Ectodermal cell (in vitro differentiated cells): ENCODE results near the gene SLC1A4.
"Not testable (repeated sequence)": the region's sequence is repeated elsewhere in the genome, so short reads cannot be mapped to it uniquely, and the experiment has no call there.

Source experiments
- H3K27ac ChIP-seq: 2 replicates; pipeline ENCODE4 v1.7.0; 2013; ENCODE audit warnings: mild to moderate bottlenecking, low read depth, low read length; ENCODE audit not compliant: insufficient read depth, poor library complexity, severe bottlenecking
- H3K27me3 ChIP-seq: 2 replicates; pipeline ENCODE4 v1.7.0; 2013; ENCODE audit warnings: mild to moderate bottlenecking, low read length; ENCODE audit not compliant: insufficient read depth, control insufficient read depth, poor library complexity, severe bottlenecking
- H3K36me3 ChIP-seq: one replicate; pipeline ENCODE4 v1.7.0; 2013; ENCODE audit warnings: low read length; ENCODE audit not compliant: control insufficient read depth, insufficient read depth
- H3K4me1 ChIP-seq: one replicate; pipeline ENCODE4 v1.7.0; 2013; ENCODE audit warnings: low read length; ENCODE audit not compliant: control insufficient read depth, insufficient read depth
- H3K4me3 ChIP-seq: 2 replicates; pipeline ENCODE4 v1.7.0; 2013; ENCODE audit warnings: low read depth, low read length, control low read depth; ENCODE audit not compliant: insufficient read depth
- H3K9me3 ChIP-seq: 2 replicates; pipeline ENCODE4 v1.7.0; 2013; ENCODE audit warnings: mild to moderate bottlenecking, low read length, moderate library complexity; ENCODE audit not compliant: control insufficient read depth
- WGBS, 2 experiments: methylation state at CpG; one replicate each; pipeline ENCODE4 v1.1.7; 2013; ENCODE audit warnings: missing lambda C conversion rate in 2 of 2; 5-methylcytosine and 5-hydroxymethylcytosine counted together

Gene SLC1A4

DNA sequence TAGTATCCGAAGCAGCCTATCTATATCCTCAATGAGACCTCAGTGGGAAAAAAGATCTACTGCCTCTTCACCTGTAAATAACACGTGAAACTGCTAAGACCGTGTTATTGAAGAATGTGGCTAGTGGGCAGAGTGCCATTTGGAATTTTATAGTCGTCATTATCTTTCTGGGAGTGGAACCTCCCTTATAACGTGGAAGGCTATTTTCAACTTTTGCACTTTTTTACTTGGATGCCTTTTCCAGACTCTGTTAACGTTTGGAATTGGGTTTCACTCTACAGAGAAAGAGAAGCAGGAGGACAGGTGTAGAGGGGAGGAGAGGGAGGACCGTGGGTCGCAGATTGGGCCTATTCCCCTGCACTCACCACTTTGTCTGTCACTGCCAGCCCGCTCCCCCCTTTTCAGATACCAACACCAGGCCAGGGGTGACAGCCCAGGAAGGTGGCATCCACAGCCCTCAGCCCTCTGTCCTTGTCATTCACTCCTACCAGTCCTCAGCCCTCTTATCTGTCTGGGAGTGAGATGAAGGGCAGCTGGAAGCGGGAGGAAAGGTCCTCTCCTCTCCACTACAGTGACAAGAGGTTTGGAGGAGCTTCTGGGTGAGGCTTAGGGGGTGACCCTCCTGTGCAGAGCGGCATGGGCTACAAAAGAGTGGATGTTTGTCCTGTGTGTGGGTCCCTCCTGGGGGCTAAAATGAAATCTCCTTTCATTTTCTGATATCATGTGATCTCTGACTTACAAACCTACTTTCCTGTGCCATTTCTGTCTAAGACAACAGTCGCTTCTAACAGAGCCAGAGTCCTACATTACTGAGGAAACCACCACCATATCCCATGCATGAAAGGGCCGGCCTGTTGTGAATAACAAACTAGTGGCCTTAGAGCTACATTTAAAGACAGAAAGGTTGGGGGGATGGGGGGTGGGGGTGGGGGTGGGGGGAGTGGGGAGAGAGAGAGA, 43.1 kb downstream of the SLC1A4 start:
- Histone ChIP-seq H3K27ac (no peak overlapping the region), H3K4me3 (no peak overlapping the region), H3K9me3 (no peaks in the 10 kb centered on the region), H3K36me3 (no peaks in the 10 kb centered on the region), H3K4me1 (no peaks in the 10 kb centered on the region), H3K27me3 (no peaks in the 10 kb centered on the region)
- 78% methylated on average over 10 to 13 of the region's 13 CpGs for WGBS, 2 experiments

DNA sequence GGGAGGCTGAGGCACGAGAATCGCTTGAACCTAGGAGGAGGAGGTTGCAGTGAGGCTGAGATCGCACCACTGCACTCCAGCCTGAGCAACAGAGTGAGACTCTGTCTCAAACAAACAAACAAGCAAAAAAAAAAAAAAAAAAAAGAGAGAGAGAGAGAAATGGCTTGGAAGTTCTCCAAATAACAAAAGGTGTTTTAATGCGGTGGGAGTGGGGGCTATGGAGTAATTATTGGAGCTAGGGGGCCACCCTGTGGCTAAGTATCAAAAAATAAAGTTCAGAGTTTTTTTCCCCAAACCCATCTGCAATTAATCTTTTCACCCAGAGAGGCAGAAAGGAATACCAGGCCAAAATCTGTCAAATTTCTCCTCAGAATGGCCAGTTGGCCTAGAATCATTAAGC, 44.0 kb downstream of the SLC1A4 start:
- Histone ChIP-seq H3K27ac (no peak overlapping the region), H3K36me3 (no peaks in the 10 kb centered on the region), H3K27me3 (no peaks in the 10 kb centered on the region), H3K9me3 (no peaks in the 10 kb centered on the region), H3K4me1 (no peaks in the 10 kb centered on the region), H3K4me3 (no peak overlapping the region)
- 81 to 92% methylated on average over 4 of the region's 4 CpGs for WGBS, 2 experiments

DNA sequence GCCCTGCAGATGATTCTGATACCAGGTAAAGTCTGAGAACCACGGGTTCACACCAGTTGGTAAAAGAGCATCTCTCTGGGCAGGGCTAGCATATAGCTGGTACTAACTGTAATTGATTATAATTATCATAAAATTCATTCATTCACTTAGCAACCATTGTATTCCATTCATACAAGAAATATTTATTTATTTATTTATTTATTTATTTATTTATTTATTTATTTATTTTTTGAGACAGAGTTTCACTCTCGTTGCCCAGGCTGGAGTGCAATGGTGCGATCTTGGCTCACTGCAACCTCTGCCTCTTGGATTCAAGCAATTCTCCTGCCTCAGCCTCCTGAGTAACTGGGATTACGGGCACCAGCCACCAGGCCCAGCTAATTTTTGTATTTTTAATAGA, 44.5 kb downstream of the SLC1A4 start:
- H3K4me3 ChIP-seq, H3K4me1 ChIP-seq, H3K27ac ChIP-seq, H3K36me3 ChIP-seq, H3K27me3 ChIP-seq, H3K9me3 ChIP-seq: not testable (repeated sequence)
- 94% methylated on average over 4 of the region's 4 CpGs for WGBS, 2 experiments

DNA sequence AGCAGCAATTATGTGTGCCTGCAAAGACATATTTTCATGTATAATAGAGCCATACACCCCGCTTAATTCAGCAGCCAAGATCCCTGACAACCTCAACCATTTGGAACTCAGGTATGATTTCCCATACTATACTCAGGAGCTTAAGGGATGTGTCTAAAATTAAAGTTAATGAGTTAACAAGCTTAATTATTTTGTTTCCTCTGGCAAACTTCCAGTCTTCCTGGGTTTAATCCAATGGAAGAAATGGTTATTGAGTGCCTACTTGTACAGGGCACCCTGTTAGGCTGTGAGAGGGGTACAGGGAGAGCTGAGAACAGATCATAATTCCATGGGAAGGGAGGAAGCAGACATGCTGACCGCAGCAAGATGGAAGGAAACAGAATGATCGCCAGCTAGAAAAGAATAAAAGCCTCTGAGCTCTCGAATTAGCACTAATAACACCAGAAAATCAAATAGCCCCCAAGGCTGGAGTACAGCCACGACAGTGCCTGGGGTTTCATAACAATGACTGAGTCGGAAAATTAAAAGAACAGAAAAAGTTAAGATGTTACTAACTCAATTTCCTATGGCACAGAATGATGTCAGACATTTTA, 46.2 kb downstream of the SLC1A4 start:
- Histone ChIP-seq H3K9me3 (no peaks in the 10 kb centered on the region), H3K36me3 (peaks cover 3% of the 10 kb centered on the region), H3K4me3 (no peak overlapping the region), H3K27me3 (no peaks in the 10 kb centered on the region), H3K27ac (no peak overlapping the region), H3K4me1 (no peaks in the 10 kb centered on the region)
- WGBS, 2 experiments, result 89 to 92% methylated on average over 6 of the region's 6 CpGs

DNA sequence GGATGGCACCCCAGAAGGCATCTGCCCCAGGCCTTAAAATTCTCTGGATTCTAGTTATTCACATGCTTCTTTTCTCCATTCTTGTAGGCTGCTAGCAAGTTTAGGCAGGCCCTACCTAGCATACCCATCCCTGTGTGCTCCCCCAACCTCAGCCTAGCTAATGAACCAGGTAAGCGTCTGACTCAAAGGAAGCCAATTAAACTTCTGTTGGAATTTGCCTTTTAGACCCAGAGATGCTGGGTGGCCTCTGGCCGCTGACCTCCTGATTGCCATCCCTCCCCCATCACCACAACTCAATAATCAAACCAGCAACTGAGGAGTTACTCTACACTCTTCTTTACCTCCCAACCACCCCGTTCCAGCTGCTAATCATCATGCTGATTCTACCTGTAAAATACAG, 48.0 kb downstream of the SLC1A4 start:
- Histone ChIP-seq H3K27ac (no peak overlapping the region), H3K4me1 (no peaks in the 10 kb centered on the region), H3K27me3 (no peaks in the 10 kb centered on the region), H3K36me3 (peaks cover 3% of the 10 kb centered on the region), H3K4me3 (no peak overlapping the region), H3K9me3 (no peaks in the 10 kb centered on the region)
- 87 to 89% methylated on average over 3 of the region's 3 CpGs for WGBS, 2 experiments

DNA sequence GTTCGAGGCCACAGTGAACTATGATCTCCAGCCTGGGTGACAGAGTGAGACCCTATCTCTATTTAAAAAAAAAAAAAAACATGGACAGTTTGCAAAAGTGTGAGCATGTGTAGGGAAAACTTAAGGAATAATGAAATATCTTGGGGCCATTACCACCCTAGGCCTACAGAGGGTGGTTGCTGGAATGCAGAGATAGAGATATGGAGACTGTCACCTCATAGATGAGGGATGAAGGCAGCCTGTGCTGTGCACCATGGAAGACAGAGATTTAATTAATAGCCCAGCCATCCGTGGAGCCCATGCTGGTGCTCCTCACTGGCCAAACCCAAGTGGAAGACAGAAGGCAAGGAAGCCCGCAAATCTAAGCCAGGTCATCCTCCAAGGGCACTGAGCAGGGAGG, 50.4 kb downstream of the SLC1A4 start:
- H3K27ac ChIP-seq, result no peak overlapping the region
- 91 to 97% methylated on average over 3 of the region's 3 CpGs for WGBS, 2 experiments
- no peak overlapping the region for H3K4me3 ChIP-seq
- no peaks in the 10 kb centered on the region for H3K4me1 ChIP-seq
- peaks cover 9% of the 10 kb centered on the region for H3K36me3 ChIP-seq
- H3K27me3 ChIP-seq, result no peaks in the 10 kb centered on the region
- no peaks in the 10 kb centered on the region for H3K9me3 ChIP-seq

DNA sequence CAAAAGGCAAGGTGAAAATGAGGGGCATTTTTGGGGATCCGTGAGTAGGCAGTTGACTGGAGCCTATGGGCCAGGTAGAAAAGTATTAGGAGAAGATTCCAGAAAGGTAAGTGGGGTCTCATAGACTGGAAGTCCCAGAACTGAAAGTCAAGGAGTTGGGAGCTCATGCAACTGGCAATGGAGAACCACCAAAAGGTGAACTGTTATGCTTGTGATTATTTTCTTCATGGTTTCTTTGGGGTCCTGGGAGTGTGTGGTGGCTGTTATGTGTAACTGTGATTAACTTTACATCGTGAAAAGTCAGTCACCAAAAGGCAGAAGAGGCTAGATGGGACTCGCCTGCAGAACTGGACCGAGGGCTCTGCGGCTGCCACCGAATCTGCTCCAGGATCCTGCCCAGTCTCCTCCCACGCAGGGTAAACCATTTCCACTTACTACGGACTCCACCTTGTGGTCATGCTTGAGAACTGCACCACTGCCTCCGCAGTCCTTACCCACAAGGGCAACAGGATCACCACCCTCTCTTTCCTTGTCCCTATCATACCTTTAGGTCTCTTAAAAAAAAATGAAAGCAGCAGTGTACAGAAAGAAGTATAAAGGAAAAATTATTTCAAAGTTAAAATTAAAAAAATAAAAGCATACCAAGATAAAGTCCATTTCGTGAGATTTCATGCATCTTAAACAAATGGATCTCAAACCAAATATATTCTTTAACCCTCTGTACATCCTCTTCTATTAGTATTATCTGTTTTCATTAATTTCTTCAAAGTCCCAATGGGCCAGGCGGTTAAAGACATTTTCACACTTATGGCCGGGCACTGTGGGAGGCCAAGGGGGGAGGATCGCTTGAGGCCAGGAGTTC, 51.4 kb downstream of the SLC1A4 start:
- H3K4me1 ChIP-seq, result no peaks in the 10 kb centered on the region
- 48 to 49% methylated on average over 13 of the region's 13 CpGs for WGBS, 2 experiments
- H3K36me3 ChIP-seq, result peaks cover 9% of the 10 kb centered on the region
- H3K9me3 ChIP-seq, result no peaks in the 10 kb centered on the region
- no peaks in the 10 kb centered on the region for H3K27me3 ChIP-seq
- no peak overlapping the region for H3K27ac ChIP-seq
- no peak overlapping the region for H3K4me3 ChIP-seq

DNA sequence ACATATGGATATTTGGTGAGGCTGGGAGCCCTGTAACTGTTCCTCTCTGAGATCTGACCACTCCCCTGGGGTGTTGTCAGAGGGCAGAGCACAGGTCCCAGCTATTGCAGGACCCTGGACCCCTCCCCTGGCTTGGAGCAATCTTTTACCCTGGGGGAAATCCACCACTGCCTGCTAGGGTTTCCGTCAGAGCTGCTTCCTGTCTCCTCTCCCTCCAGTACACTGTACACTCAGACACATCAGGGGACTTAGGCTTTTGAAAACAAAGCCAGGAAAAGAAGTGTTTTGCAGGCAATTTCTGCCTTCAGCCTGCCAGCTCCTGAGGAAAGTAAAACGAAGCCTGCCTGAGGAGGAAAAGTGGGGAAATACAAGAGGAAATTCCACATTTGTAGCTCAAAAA, 53.8 kb downstream of the SLC1A4 start:
- no peaks in the 10 kb centered on the region for H3K4me1 ChIP-seq
- H3K27ac ChIP-seq, result no peak overlapping the region
- no peaks in the 10 kb centered on the region for H3K9me3 ChIP-seq
- H3K36me3 ChIP-seq, result peaks cover 13% of the 10 kb centered on the region
- WGBS, 2 experiments, result 83 to 100% methylated on average over 2 of the region's 2 CpGs
- H3K27me3 ChIP-seq, result no peaks in the 10 kb centered on the region
- no peak overlapping the region for H3K4me3 ChIP-seq

DNA sequence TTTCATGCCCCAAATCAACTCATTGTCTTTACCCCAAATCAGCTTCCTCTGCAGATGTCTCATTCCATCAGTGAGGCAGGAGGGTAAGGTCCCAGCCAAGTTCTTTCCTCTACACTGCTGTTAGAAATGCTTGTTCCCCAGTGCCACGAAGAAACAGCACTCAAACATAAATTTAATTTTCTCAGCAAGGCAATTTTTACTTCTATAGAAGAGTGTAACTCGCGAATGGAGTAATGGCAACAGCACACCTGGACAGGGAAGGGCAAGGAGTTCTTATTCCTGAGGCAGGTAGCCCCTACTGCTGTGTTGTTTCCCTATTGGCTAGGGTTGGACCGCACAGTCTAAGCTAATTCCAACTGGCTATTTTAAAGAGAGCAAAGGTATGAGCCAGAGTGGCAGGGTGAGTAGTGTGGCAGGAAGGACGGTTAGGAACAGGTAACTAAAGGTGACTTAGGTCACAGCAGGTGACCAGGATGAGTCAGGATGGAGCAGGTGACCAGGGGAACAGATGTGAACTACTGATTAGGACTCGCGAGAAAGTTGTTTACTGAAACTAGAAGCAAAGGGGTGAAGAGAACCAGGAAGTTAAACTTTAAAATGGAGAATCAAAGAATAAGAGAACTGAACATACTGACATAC, 55.0 kb downstream of the SLC1A4 start:
- Histone ChIP-seq H3K4me3 (no peak overlapping the region), H3K27ac (no peak overlapping the region), H3K27me3 (no peaks in the 10 kb centered on the region), H3K9me3 (no peaks in the 10 kb centered on the region), H3K4me1 (no peaks in the 10 kb centered on the region), H3K36me3 (peaks cover 13% of the 10 kb centered on the region)
- WGBS, 2 experiments, result 95 to 96% methylated on average over 7 of the region's 7 CpGs
